ENCODE measurements around the gene MAN2B1.
"Not testable (repeated sequence)": the region's sequence is repeated elsewhere in the genome, so short reads cannot be mapped to it uniquely, and the experiment has no call there.

- not testable (repeated sequence) for TF ChIP-seq POLR2AphosphoS5 (IDR thresholded peaks at IDR 0.05; ENCODE audit: low read depth, low read length); SIN3A (conservative IDR thresholded peaks at IDR 0.05 in 1 of 2, IDR thresholded peaks at IDR 0.05 in 1 of 2; ENCODE audit: low read depth in 1 of 2, low read length in 2 of 2); EP300 (IDR thresholded peaks at IDR 0.05; ENCODE audit: borderline replicate concordance in 1 of 2, low read depth in 2 of 2, low read length in 2 of 2); CTCF (IDR thresholded peaks at IDR 0.05; ENCODE audit: control extremely low read depth in 1 of 3, insufficient read depth in 1 of 3, low read depth in 1 of 3, low read length in 3 of 3); HDAC6 (IDR thresholded peaks at IDR 0.05; ENCODE audit: low read depth, low read length)
Measured at GRCh38 chr19:12697425-12697824, 30.9 kb upstream of the MAN2B1 start.
